ENCODE measurements around the gene SPRR2B. TPM values are rescaled to one million over a fixed set of nuclear protein-coding genes. Genes with fewer than 3 reads are reported as not detected.
A peak's percentile ranks its signal among the peaks of the same experiment; 100 is the strongest.
"Not testable (repeated sequence)": the region's sequence is repeated elsewhere in the genome, so short reads cannot be mapped to it uniquely, and the experiment has no call there.

Gene SPRR2B
- total and polyA plus RNA-seq, 9 donors: 0.50 TPM; not detected in 8

- no peak overlapping the region for H3K4me3 ChIP-seq (ENCODE audit: low read length)
- no peak overlapping the region for H3K27ac ChIP-seq (ENCODE audit: low read length)
- 67% methylated on average over 1 of the region's 1 CpG for WGBS (ENCODE audit: insufficient coverage)
- no peaks in the 10 kb centered on the region for H3K36me3 ChIP-seq (ENCODE audit: control insufficient read depth, insufficient read depth, low read length)
- no peaks in the 10 kb centered on the region for H3K9me3 ChIP-seq (replicated peaks; ENCODE audit: control insufficient read depth, low read depth, low read length)
- H3K27me3 ChIP-seq (ENCODE audit: control insufficient read depth, insufficient read depth, low read length): no peaks in the 10 kb centered on the region
- peak; percentile 11 for DNase-seq
- no peaks in the 10 kb centered on the region for H3K4me1 ChIP-seq (ENCODE audit: control insufficient read depth, insufficient read depth, low read length)
Measured at GRCh38 chr1:153087652-153088051, 16.2 kb upstream of the SPRR2B start.

- Histone ChIP-seq H3K36me3 (ENCODE audit: control insufficient read depth, insufficient read depth, low read length) (no peaks in the 10 kb centered on the region), H3K4me1 (ENCODE audit: control insufficient read depth, insufficient read depth, low read length) (no peaks in the 10 kb centered on the region), H3K4me3 (ENCODE audit: low read length) (no peak overlapping the region), H3K9me3 (replicated peaks; ENCODE audit: control insufficient read depth, low read depth, low read length) (no peaks in the 10 kb centered on the region), H3K27ac (ENCODE audit: low read length) (no peak overlapping the region), H3K27me3 (ENCODE audit: control insufficient read depth, insufficient read depth, low read length) (no peaks in the 10 kb centered on the region)
- DNase-seq: no peak
- no CpG with 5 or more reads among the region's 3 CpGs for WGBS (ENCODE audit: insufficient coverage)
Measured at GRCh38 chr1:153081736-153082135, 10.3 kb upstream of the SPRR2B start.

- Histone ChIP-seq H3K36me3 (ENCODE audit: control insufficient read depth, insufficient read depth, low read length) (no peaks in the 10 kb centered on the region), H3K27me3 (ENCODE audit: control insufficient read depth, insufficient read depth, low read length) (no peaks in the 10 kb centered on the region), H3K4me1 (ENCODE audit: control insufficient read depth, insufficient read depth, low read length) (no peaks in the 10 kb centered on the region), H3K27ac (ENCODE audit: low read length) (no peak overlapping the region), H3K9me3 (replicated peaks; ENCODE audit: control insufficient read depth, low read depth, low read length) (no peaks in the 10 kb centered on the region), H3K4me3 (ENCODE audit: low read length) (no peak overlapping the region)
- WGBS (ENCODE audit: insufficient coverage): no CpG with 5 or more reads among the region's 5 CpGs
- DNase-seq: no peak
Measured at GRCh38 chr1:153072806-153073726, 1.7 kb upstream of the SPRR2B start.

- Histone ChIP-seq H3K36me3 (ENCODE audit: control insufficient read depth, insufficient read depth, low read length) (no peaks in the 10 kb centered on the region), H3K9me3 (replicated peaks; ENCODE audit: control insufficient read depth, low read depth, low read length) (no peaks in the 10 kb centered on the region), H3K27me3 (ENCODE audit: control insufficient read depth, insufficient read depth, low read length) (no peaks in the 10 kb centered on the region), H3K4me3 (ENCODE audit: low read length) (no peak overlapping the region), H3K27ac (ENCODE audit: low read length) (no peak overlapping the region), H3K4me1 (ENCODE audit: control insufficient read depth, insufficient read depth, low read length) (no peaks in the 10 kb centered on the region)
- no peak for DNase-seq
- WGBS (ENCODE audit: insufficient coverage): no CpG with 5 or more reads among the region's 2 CpGs
Measured at GRCh38 chr1:153070243-153070642, 1.2 kb downstream of the SPRR2B start.

- H3K27ac ChIP-seq (ENCODE audit: low read length): no peak overlapping the region
- H3K4me1 ChIP-seq (ENCODE audit: control insufficient read depth, insufficient read depth, low read length): no peaks in the 10 kb centered on the region
- no peaks in the 10 kb centered on the region for H3K36me3 ChIP-seq (ENCODE audit: control insufficient read depth, insufficient read depth, low read length)
- H3K27me3 ChIP-seq (ENCODE audit: control insufficient read depth, insufficient read depth, low read length): no peaks in the 10 kb centered on the region
- no peak for DNase-seq
- no peak overlapping the region for H3K4me3 ChIP-seq (ENCODE audit: low read length)
- WGBS (ENCODE audit: insufficient coverage): 81% methylated on average over 2 of the region's 6 CpGs
- no peaks in the 10 kb centered on the region for H3K9me3 ChIP-seq (replicated peaks; ENCODE audit: control insufficient read depth, low read depth, low read length)
Measured at GRCh38 chr1:153058826-153059784, 12.3 kb downstream of the SPRR2B start.

GRCh38 chr1:153058154-153058553 is 13.3 kb downstream of the SPRR2B start:
- DNase-seq: no peak
- no CpG with 5 or more reads among the region's 2 CpGs for WGBS (ENCODE audit: insufficient coverage)
- H3K4me1 ChIP-seq (ENCODE audit: control insufficient read depth, insufficient read depth, low read length): no peaks in the 10 kb centered on the region

GRCh38 chr1:153057375-153057774 is 14.0 kb downstream of the SPRR2B start, which contains the start of gene SPRR2A:
SPRR2A (minus strand) TSS chr1:153057512; CDS start chr1:153056735, 777 bp downstream.
- 83% methylated on average over 1 of the region's 2 CpGs for WGBS (ENCODE audit: insufficient coverage)
- H3K36me3 ChIP-seq (ENCODE audit: control insufficient read depth, insufficient read depth, low read length): no peaks in the 10 kb centered on the region

More at GRCh38 chr1:153058154-153058553, 13.3 kb downstream of the SPRR2B start:
- Histone ChIP-seq H3K36me3 (ENCODE audit: control insufficient read depth, insufficient read depth, low read length) (no peaks in the 10 kb centered on the region), H3K27ac (ENCODE audit: low read length) (no peak overlapping the region), H3K4me3 (ENCODE audit: low read length) (no peak overlapping the region), H3K9me3 (replicated peaks; ENCODE audit: control insufficient read depth, low read depth, low read length) (no peaks in the 10 kb centered on the region), H3K27me3 (ENCODE audit: control insufficient read depth, insufficient read depth, low read length) (no peaks in the 10 kb centered on the region)

GRCh38 chr1:153056111-153056510 is 15.3 kb downstream of the SPRR2B start:
- not testable (repeated sequence) for H3K4me3 ChIP-seq (ENCODE audit: low read length); H3K4me1 ChIP-seq (ENCODE audit: control insufficient read depth, insufficient read depth, low read length); H3K9me3 ChIP-seq (replicated peaks; ENCODE audit: control insufficient read depth, low read depth, low read length); H3K27me3 ChIP-seq (ENCODE audit: control insufficient read depth, insufficient read depth, low read length); H3K27ac ChIP-seq (ENCODE audit: low read length); DNase-seq; H3K36me3 ChIP-seq (ENCODE audit: control insufficient read depth, insufficient read depth, low read length)
- 67% methylated on average over 1 of the region's 3 CpGs for WGBS (ENCODE audit: insufficient coverage)

More at GRCh38 chr1:153057375-153057774, 14.0 kb downstream of the SPRR2B start, which contains the start of gene SPRR2A:
- Histone ChIP-seq H3K4me1 (ENCODE audit: control insufficient read depth, insufficient read depth, low read length) (no peaks in the 10 kb centered on the region), H3K27me3 (ENCODE audit: control insufficient read depth, insufficient read depth, low read length) (no peaks in the 10 kb centered on the region), H3K9me3 (replicated peaks; ENCODE audit: control insufficient read depth, low read depth, low read length) (no peaks in the 10 kb centered on the region), H3K4me3 (ENCODE audit: low read length) (no peak within 1 kb of the TSS), H3K27ac (ENCODE audit: low read length) (no peak within 1 kb of the TSS)
- DNase-seq: no peak

- 95% methylated on average over 2 of the region's 2 CpGs for WGBS (ENCODE audit: insufficient coverage)
- Histone ChIP-seq H3K36me3 (ENCODE audit: control insufficient read depth, insufficient read depth, low read length) (no peaks in the 10 kb centered on the region), H3K4me3 (ENCODE audit: low read length) (no peak overlapping the region), H3K4me1 (ENCODE audit: control insufficient read depth, insufficient read depth, low read length) (no peaks in the 10 kb centered on the region), H3K9me3 (replicated peaks; ENCODE audit: control insufficient read depth, low read depth, low read length) (no peaks in the 10 kb centered on the region), H3K27ac (ENCODE audit: low read length) (no peak overlapping the region), H3K27me3 (ENCODE audit: control insufficient read depth, insufficient read depth, low read length) (no peaks in the 10 kb centered on the region)
- no peak for DNase-seq
Measured at GRCh38 chr1:153049211-153049610, 22.2 kb downstream of the SPRR2B start.

Measured in muscle of leg (tissue), 11 donors.